Measurements from ENCODE around the gene LHFPL5.

DNA sequence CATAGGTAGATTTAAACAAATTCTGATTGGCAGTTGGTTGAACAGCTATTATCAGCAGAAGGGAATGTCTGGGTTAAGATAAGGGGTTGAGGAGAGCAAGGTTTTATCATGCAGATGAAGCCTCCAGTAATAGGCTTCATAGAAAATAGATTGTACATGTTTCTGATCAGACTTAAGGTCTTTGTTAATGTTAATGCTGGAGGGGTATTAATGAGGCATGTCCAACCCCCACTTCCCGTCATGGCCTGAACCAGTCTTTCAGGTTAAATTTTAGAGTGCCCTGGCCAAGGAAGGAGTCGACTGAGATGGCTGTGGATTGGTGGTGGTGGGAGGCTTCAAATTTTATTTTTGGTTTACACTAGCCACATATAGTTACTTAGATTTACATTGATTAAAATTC, 21.0 kb upstream of the LHFPL5 start:
- TF ChIP-seq CTCF (IDR thresholded peaks at IDR 0.05) (no peak), POLR2A (IDR thresholded peaks at IDR 0.05) (no peak)

Measured in body of pancreas (tissue), 4 donors.